NCI-H2107 (cell line): Measurements from ENCODE around the gene CISH.

Experiments used
- DNase-seq: peaks from one replicate; lab custom pipeline; 2025; lab: John Stamatoyannopoulos, UW

The CISH gene

GRCh38 chr3:50611464-50612233, at the start of gene CISH:
Gene CISH (minus strand): TSS chr3:50611774. CDS start chr3:50611650, 124 bp downstream.
- peak; percentile 34 for DNase-seq

- no peak for DNase-seq
Measured at GRCh38 chr3:50660386-50660785, 48.8 kb upstream of the CISH start.

GRCh38 chr3:50658831-50659230, 47.3 kb upstream of the CISH start:
- no peak for DNase-seq

GRCh38 chr3:50658416-50658815, 46.8 kb upstream of the CISH start:
- no peak for DNase-seq

GRCh38 chr3:50657816-50658215, 46.2 kb upstream of the CISH start:
- no peak for DNase-seq

GRCh38 chr3:50657407-50657806, 45.8 kb upstream of the CISH start:
- DNase-seq = no peak

GRCh38 chr3:50656417-50657195, 45.0 kb upstream of the CISH start:
- no peak for DNase-seq

GRCh38 chr3:50655009-50655830, 43.6 kb upstream of the CISH start:
- no peak for DNase-seq

GRCh38 chr3:50653937-50654595, 42.5 kb upstream of the CISH start:
- DNase-seq = no peak

- no peak for DNase-seq
Measured at GRCh38 chr3:50652709-50653108, 41.1 kb upstream of the CISH start.

- DNase-seq = no peak
Measured at GRCh38 chr3:50651920-50652529, 40.5 kb upstream of the CISH start.

- DNase-seq = no peak
Measured at GRCh38 chr3:50651445-50651844, 39.9 kb upstream of the CISH start.

- DNase-seq = no peak
Measured at GRCh38 chr3:50650018-50650417, 38.4 kb upstream of the CISH start.

GRCh38 chr3:50649451-50649931, 37.9 kb upstream of the CISH start:
- no peak for DNase-seq

GRCh38 chr3:50648944-50649343, 37.4 kb upstream of the CISH start:
- no peak for DNase-seq

- DNase-seq = no peak
Measured at GRCh38 chr3:50648313-50648712, 36.7 kb upstream of the CISH start.

- no peak for DNase-seq
Measured at GRCh38 chr3:50645378-50645777, 33.8 kb upstream of the CISH start.

GRCh38 chr3:50644561-50644960, 33.0 kb upstream of the CISH start:
- DNase-seq = no peak

GRCh38 chr3:50642382-50642781, 30.8 kb upstream of the CISH start:
- no peak for DNase-seq

- DNase-seq = no peak
Measured at GRCh38 chr3:50639055-50639494, 27.5 kb upstream of the CISH start.

- DNase-seq = no peak
Measured at GRCh38 chr3:50637945-50638344, 26.4 kb upstream of the CISH start.
